Naive thymus-derived CD4-positive, alpha-beta T cell (primary cell): ENCODE results near the gene ISG15. TPM values are rescaled to one million over a fixed set of nuclear protein-coding genes. Genes with fewer than 3 reads are reported as not detected.

ENCODE experiments used
- ATAC-seq: fragments of 150-1000 bp; cut with Tn5 transposase; 2 replicates; pipeline ENCODE4 v1.10.0; 2021; ENCODE audit warnings: mild to moderate bottlenecking, moderate library complexity
- CTCF ChIA-PET: fragments of 350-600 bp; sonication (Branson Sonifier 250); formaldehyde crosslinking; loops from one replicate; lab custom pipeline; 2021; ENCODE audit warnings: antibody characterized with exemption; lab: Charles Lee
- POLR2A ChIA-PET: fragments of 350-600 bp; sonication (Branson Sonifier 250); formaldehyde crosslinking; loops from one replicate; lab custom pipeline; 2021; ENCODE audit warnings: antibody characterized with exemption, inconsistent platforms; lab: Charles Lee
- DNase-seq, 9 donors: peaks; one replicate each; pipeline versions ENCODE4 v3.0.0 to v3.0.0-alpha.2; 2020 to 2022; ENCODE audit warnings: mixed read lengths in 1 of 9
- H3K27ac ChIP-seq: one replicate; pipeline ENCODE4 v1.7.0; 2013; ENCODE audit warnings: mild to moderate bottlenecking, low read depth, low read length, moderate library complexity
- H3K27me3 ChIP-seq, 2 donors: one replicate each; pipeline ENCODE4 v1.7.0; 2013; ENCODE audit warnings: low read length in 2 of 2, mild to moderate bottlenecking in 2 of 2, moderate library complexity in 2 of 2; ENCODE audit not compliant: control insufficient read depth in 2 of 2, insufficient read depth in 2 of 2
- H3K36me3 ChIP-seq, 3 experiments: 1 replicate in 2 of 3; 2 replicates in 1 of 3; pipeline ENCODE4 v1.7.0; 2013; ENCODE audit warnings: low read length in 3 of 3, mild to moderate bottlenecking in 3 of 3, moderate library complexity in 1 of 3; ENCODE audit not compliant: insufficient read depth in 3 of 3, control insufficient read depth in 2 of 3
- H3K4me1 ChIP-seq, 2 donors: one replicate each; pipeline ENCODE4 v1.7.0; 2013; ENCODE audit warnings: low read length in 2 of 2, mild to moderate bottlenecking in 2 of 2, moderate library complexity in 1 of 2; ENCODE audit not compliant: control insufficient read depth in 2 of 2, insufficient read depth in 2 of 2
- H3K4me3 ChIP-seq: 2 replicates; pipeline ENCODE4 v1.7.0; 2013; ENCODE audit warnings: mild to moderate bottlenecking, low read length
- H3K9me3 ChIP-seq, 3 experiments: 1 replicate in 2 of 3; 2 replicates in 1 of 3; pipeline ENCODE4 v1.7.0; 2013; ENCODE audit warnings: low read length in 3 of 3; ENCODE audit not compliant: control insufficient read depth in 2 of 3
- H3K27ac Mint-ChIP-seq, 9 donors: one replicate each; pipeline ENCODE4 v1.8.0; 2020 to 2022; ENCODE audit warnings: mixed read lengths in 9 of 9, mild to moderate bottlenecking in 8 of 9, moderate library complexity in 5 of 9, inconsistent platforms in 2 of 9
- H3K27me3 Mint-ChIP-seq, 5 donors: one replicate each; pipeline ENCODE4 v1.8.0; 2021 to 2022; ENCODE audit warnings: mixed read lengths in 5 of 5, mild to moderate bottlenecking in 1 of 5
- H3K36me3 Mint-ChIP-seq, 5 donors: one replicate each; pipeline ENCODE4 v1.8.0; 2020 to 2022; ENCODE audit warnings: mixed read lengths in 5 of 5, mild to moderate bottlenecking in 3 of 5, inconsistent platforms in 1 of 5
- H3K4me1 Mint-ChIP-seq, 7 donors: one replicate each; pipeline ENCODE4 v1.8.0; 2020 to 2022; ENCODE audit warnings: mixed read lengths in 7 of 7, mild to moderate bottlenecking in 3 of 7, inconsistent platforms in 1 of 7
- H3K4me3 Mint-ChIP-seq, 10 donors: one replicate each; pipeline ENCODE4 v1.8.0; 2020 to 2022; ENCODE audit warnings: mild to moderate bottlenecking in 10 of 10, mixed read lengths in 10 of 10, moderate library complexity in 6 of 10, inconsistent platforms in 2 of 10
- H3K9me3 Mint-ChIP-seq, 11 donors: one replicate each; pipeline ENCODE4 v1.8.0; 2020 to 2022; ENCODE audit warnings: mixed read lengths in 11 of 11, mild to moderate bottlenecking in 4 of 11, inconsistent platforms in 1 of 11, moderate library complexity in 1 of 11
- intact Hi-C, 2 donors: fragments of 100-400 bp; cut with micrococcal nuclease; formaldehyde crosslinking; loops; one replicate each; pipeline ENCODE4 v1.15.1; 2023
- polyA plus RNA-seq, 2 donors: library from polyadenylated mRNA; unstranded; fragments of 300-500 nt; fragmentation: Illumina TruSeq; gene quantifications; one replicate each; pipeline ENCODE4 v1.2.3, GENCODE V29; 2021
- total RNA-seq, 6 experiments: library from RNA in 5 of 6; stranded (reverse) in 5 of 6; gene quantifications; 1 replicate in 5 of 6; 2 replicates in 1 of 6; pipeline ENCODE4 v1.2.3 and lab custom pipeline; 2021 to 2026

The ISG15 gene
- total and polyA plus RNA-seq, 7 experiments from 2014 or later, result 17.4 to 227 (median 42.6) TPM

DNA sequence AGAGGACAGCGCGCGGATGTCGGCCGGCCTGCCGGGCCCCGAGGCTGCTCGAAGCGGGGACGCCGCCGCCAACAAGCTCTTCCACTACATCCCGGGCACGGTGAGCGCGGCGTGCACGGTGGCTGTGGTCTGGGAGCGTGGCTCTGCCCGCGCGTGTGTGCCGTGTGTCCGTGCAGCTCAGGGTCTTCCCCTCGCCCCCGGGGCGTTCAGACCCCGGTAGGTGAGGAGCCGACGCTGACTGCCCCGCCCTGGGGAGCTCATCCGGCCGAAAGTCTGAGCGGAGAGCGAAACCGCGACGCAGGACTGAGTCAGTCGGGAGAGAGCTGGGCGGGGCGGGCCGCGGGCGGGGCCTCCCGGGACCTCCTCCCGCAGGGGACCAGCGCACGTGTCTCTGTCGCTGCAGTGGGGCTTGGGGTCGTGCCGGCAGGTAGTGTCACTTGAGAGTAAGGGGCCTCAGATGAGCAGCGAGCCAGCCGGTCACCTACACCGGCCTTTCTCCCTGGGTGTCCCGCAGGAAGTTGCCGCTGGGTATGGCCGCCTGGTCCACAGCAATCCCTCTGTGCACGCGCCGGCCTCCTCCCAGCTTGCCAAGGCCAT, 46.5 kb upstream of the ISG15 start:
- Histone ChIP-seq H3K36me3 (peaks cover 0 to 12% (median 0%) of the 10 kb centered on the region in 3 experiments), H3K4me1 (peaks cover 4 to 5% of the 10 kb centered on the region in 2 donors)

DNA sequence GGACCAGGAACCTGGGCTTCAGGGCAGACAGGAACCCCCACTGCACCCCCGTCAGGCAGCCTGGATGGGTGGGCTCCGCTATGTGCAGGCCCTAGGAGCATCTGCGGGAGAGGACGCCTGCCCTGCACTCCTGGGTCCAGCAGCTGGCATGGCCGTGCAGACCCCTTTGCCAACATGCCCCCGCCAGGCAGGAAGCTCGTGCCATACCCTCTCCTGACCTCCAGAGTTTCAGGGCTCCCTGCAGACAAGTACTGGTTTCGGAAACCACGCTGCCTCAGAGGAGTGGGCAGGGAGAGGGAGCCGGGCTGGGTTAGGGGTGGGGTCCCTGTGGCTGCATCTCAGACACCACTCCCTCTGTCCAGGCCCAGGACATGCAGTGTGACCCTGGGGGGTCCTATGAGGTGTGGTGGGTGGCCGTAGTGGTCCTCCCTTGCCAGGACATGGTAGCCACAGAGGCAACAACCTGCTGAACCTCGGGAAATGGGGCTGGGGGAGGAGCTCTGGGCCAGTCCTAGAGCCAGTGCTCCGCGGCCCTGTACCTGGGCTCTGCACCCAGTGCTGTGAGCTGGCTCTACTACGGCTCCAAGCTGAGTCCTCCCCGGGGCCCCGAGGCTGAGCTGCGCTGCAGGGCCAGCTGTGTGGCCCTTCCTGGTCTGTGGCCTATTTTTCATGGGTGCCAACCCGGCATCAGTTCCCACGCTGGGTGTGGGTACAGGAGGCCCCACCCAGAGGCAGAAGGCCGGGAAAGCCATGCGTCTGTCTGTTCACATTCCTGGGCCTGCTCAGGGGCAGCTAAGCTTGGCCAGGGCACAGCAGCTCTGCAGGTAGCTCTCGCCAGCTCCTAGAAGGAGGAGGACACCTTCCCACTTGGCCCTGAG, 45.6 kb upstream of the ISG15 start:
- H3K4me1 ChIP-seq, result peaks cover 4 to 5% of the 10 kb centered on the region in 2 donors
- Mint-ChIP-seq H3K27me3 (peaks cover 4 to 15% (median 5%) of the 10 kb centered on the region in 5 donors), H3K9me3 (peaks cover 0 to 4% (median 0%) of the 10 kb centered on the region in 11 donors), H3K4me3 (peak overlapping the region in 3 of 10 donors; percentile 0 to 83 (median 37)), H3K27ac (no peak overlapping the region), H3K4me1 (peaks cover 0 to 6% (median 0%) of the 10 kb centered on the region in 7 donors), H3K36me3 (peaks cover 0 to 5% (median 0%) of the 10 kb centered on the region in 5 donors)
- intact Hi-C loops, result loop anchor here in 1 of 2 donors (1.0 kb wide), 1 partner anchor 8 kb away; the partner anchor contains the start of gene NOC2L
- no peak overlapping the region for H3K27ac ChIP-seq
- H3K4me3 ChIP-seq, result no peak overlapping the region
- POLR2A ChIA-PET, result no interaction called here
- no peak for DNase-seq
- H3K9me3 ChIP-seq, result no peaks in the 10 kb centered on the region
- H3K27me3 ChIP-seq, result no peaks in the 10 kb centered on the region
- H3K36me3 ChIP-seq, result peaks cover 0 to 5% (median 0%) of the 10 kb centered on the region in 3 experiments
- CTCF ChIA-PET, result interaction anchor here (1.7 kb wide), 1 partner anchor 9 kb away, joined by 8 read pairs; no protein-coding TSS in a partner anchor
- ATAC-seq, result no peak

More for the DNA sequence above, 46.5 kb upstream of the ISG15 start:
- Mint-ChIP-seq H3K27ac (peak overlapping the region in 1 of 9 donors; percentile 86), H3K4me1 (peaks cover 0 to 9% (median 0%) of the 10 kb centered on the region in 7 donors), H3K27me3 (peaks cover 4 to 15% (median 5%) of the 10 kb centered on the region in 5 donors), H3K4me3 (peak overlapping the region; percentile 51 to 91 (median 79)), H3K9me3 (peaks cover 0 to 4% (median 0%) of the 10 kb centered on the region in 11 donors), H3K36me3 (peaks cover 0 to 8% (median 0%) of the 10 kb centered on the region in 5 donors)
- POLR2A ChIA-PET, result interaction anchor here (0.7 kb wide), 1 partner anchor 28 kb away, joined by 3 read pairs; no protein-coding TSS in a partner anchor
- CTCF ChIA-PET, result interaction anchor here (0.6 to 1.7 kb wide), 2 partner anchors 10 to 146 kb away, joined by 3 to 8 read pairs; no protein-coding TSS in a partner anchor
- ATAC-seq, result peak; percentile 85
- peak overlapping the region; percentile 36 for H3K27ac ChIP-seq
- intact Hi-C loops, result loop anchor here in 1 of 2 donors (1.0 kb wide), 1 partner anchor 8 kb away; the partner anchor contains the start of gene NOC2L
- peak overlapping the region; percentile 78 for H3K4me3 ChIP-seq
- H3K27me3 ChIP-seq, result no peaks in the 10 kb centered on the region
- H3K9me3 ChIP-seq, result no peaks in the 10 kb centered on the region
- DNase-seq, result peak; percentile 28 to 78 (median 51)

DNA sequence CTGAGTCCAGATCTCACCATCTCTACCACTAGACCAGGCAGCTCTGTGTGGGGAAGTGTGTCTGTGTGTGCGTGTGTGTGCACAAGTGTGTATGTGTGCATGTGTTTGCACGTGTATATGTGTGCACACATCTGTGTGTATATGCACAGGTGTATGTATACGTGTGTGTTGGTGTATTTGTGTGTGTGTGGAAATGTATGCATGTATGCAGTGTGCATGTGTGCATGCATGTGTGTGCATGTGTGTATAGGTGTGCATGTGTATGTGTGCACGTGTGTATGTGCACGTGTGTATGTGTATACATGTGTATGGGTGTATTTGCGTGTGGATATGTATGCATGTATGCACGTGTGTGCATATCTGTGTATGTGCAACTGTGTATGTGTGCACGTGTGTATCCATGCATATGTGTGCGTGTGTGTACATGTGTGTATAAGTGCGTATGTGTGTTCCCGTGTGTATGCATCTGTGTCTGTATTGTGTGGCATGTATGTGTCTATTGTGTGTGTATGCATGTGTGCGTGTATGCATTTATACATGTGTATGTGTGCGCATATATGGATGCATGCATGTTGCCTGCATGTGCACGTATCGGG, 43.9 kb upstream of the ISG15 start:
- ATAC-seq (no peak), DNase-seq (no peak)
- CTCF ChIA-PET, result no interaction called here

DNA sequence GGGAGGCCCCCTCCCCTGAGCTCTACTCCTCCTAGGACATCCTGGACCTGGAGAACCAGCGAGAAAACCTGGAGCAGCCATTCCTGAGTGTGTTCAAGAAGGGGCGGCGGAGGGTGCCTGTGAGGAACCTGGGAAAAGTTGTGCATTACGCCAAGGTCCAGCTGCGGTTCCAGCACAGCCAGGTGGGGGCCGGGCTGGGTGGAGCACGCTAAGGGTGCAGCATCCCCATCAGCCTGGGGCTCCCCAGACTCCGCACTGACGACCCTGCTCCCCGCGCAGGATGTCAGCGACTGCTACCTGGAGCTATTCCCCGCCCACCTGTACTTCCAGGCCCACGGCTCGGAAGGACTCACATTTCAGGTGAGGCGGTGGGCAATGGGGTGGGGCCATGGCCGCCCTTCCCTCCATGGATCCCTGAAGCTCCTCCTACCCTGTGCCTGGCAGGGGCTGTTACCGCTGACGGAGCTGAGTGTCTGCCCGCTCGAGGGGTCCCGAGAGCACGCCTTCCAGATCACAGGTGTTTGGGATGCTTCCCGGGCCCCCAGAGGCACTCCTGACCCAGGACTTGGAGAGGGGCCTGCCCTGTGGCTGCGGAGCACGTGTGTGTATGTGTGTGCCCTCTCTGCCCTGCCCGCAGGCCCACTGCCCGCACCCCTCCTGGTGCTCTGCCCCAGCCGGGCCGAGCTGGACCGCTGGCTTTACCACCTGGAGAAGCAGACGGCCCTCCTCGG, 42.9 kb upstream of the ISG15 start:
- H3K36me3 ChIP-seq, result no peaks in the 10 kb centered on the region
- ChIA-PET POLR2A (interaction anchor here (0.6 to 1.0 kb wide), 2 partner anchors 11 to 395 kb away, joined by 3 to 4 read pairs; partner anchors contain the start of gene NOC2L), CTCF (no interaction called here)
- H3K9me3 Mint-ChIP-seq, result peaks cover 0 to 4% (median 0%) of the 10 kb centered on the region in 11 donors
- H3K27ac ChIP-seq, result no peak overlapping the region
- no peak overlapping the region for H3K4me3 ChIP-seq
- H3K4me3 Mint-ChIP-seq, result no peak overlapping the region
- H3K4me1 Mint-ChIP-seq, result peaks cover 0 to 4% (median 0%) of the 10 kb centered on the region in 7 donors
- peak in 1 of 9 donors; percentile 5 for DNase-seq
- no peak overlapping the region for H3K27ac Mint-ChIP-seq
- intact Hi-C loops, result no loop called here
- H3K27me3 ChIP-seq, result peaks cover 0 to 3% of the 10 kb centered on the region in 2 donors
- H3K4me1 ChIP-seq, result peaks cover 4 to 5% of the 10 kb centered on the region in 2 donors
- ATAC-seq, result no peak
- H3K36me3 Mint-ChIP-seq, result no peaks in the 10 kb centered on the region
- H3K9me3 ChIP-seq, result no peaks in the 10 kb centered on the region
- H3K27me3 Mint-ChIP-seq, result peaks cover 4 to 20% (median 15%) of the 10 kb centered on the region in 5 donors

More for the DNA sequence above, 43.9 kb upstream of the ISG15 start:
- Histone ChIP-seq H3K4me3 (no peak overlapping the region), H3K27ac (no peak overlapping the region), H3K9me3 (no peaks in the 10 kb centered on the region), H3K36me3 (no peaks in the 10 kb centered on the region), H3K4me1 (peaks cover 4 to 5% of the 10 kb centered on the region in 2 donors), H3K27me3 (peaks cover 0 to 2% of the 10 kb centered on the region in 2 donors)
- Mint-ChIP-seq H3K4me3 (no peak overlapping the region), H3K36me3 (no peaks in the 10 kb centered on the region), H3K9me3 (peaks cover 0 to 4% (median 0%) of the 10 kb centered on the region in 11 donors), H3K27ac (no peak overlapping the region), H3K27me3 (peaks cover 4 to 15% (median 10%) of the 10 kb centered on the region in 5 donors), H3K4me1 (peaks cover 0 to 6% (median 0%) of the 10 kb centered on the region in 7 donors)
- intact Hi-C loops, result no loop called here
- POLR2A ChIA-PET, result no interaction called here

DNA sequence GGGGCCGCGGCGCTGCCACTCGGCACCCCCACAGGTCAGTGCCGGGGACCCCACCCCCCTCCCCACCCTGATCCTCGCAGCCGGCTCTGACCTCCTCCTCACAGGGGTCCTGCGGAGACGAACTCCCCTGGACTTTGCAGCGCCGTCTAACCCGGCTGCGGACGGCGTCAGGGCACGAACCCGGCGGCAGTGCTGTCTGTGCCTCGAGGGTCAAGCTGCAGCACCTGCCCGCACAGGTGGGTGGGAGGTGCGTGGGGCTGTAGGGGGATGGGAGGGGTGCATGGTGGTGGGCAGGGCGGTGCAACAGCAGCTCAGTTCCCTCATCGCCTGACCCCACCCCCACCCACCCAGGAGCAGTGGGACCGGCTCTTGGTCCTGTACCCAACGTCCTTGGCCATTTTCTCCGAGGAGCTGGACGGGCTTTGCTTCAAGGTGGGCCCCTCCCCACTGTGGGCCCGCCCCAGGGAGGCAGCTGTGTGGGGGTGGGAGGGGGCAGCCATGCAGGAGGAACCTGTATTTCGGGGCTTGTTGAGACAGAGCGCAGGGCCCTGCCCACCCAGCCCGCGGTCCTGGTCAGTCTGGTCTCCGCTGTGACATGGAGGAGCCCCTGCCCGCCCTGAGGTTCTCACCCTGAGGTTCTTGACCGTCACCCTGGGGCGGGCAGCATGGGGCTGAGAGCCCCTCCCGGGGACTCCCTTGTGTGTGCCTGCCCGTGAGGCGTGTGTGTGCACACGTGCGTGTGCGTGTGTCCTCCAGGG, 42.1 kb upstream of the ISG15 start:
- H3K27me3 Mint-ChIP-seq, result peaks cover 5 to 25% (median 19%) of the 10 kb centered on the region in 5 donors
- H3K36me3 Mint-ChIP-seq, result no peaks in the 10 kb centered on the region
- ChIA-PET CTCF (no interaction called here), POLR2A (interaction anchor here (0.6 to 1.0 kb wide), 2 partner anchors 12 to 394 kb away, joined by 3 to 4 read pairs; partner anchors contain the start of gene NOC2L)
- no peaks in the 10 kb centered on the region for H3K36me3 ChIP-seq
- H3K9me3 ChIP-seq, result no peaks in the 10 kb centered on the region
- H3K27me3 ChIP-seq, result peaks cover 0 to 3% of the 10 kb centered on the region in 2 donors
- H3K9me3 Mint-ChIP-seq, result peaks cover 0 to 4% (median 0%) of the 10 kb centered on the region in 11 donors
- no peak overlapping the region for H3K4me3 Mint-ChIP-seq
- H3K27ac Mint-ChIP-seq, result no peak overlapping the region
- no peak overlapping the region for H3K27ac ChIP-seq
- peaks cover 0 to 7% (median 3%) of the 10 kb centered on the region in 7 donors for H3K4me1 Mint-ChIP-seq
- peaks cover 4 to 10% of the 10 kb centered on the region in 2 donors for H3K4me1 ChIP-seq
- ATAC-seq (no peak), DNase-seq (peak in 1 of 9 donors; percentile 7)
- H3K4me3 ChIP-seq, result no peak overlapping the region
- intact Hi-C loops, result no loop called here
